Measurements from ENCODE around the gene IGDCC3. TPM values are rescaled to one million over a fixed set of nuclear protein-coding genes. Genes with fewer than 3 reads are reported as not detected.

IGDCC3 gene
- total RNA-seq, 2 donors from 2014 or later, result not detected

GRCh38 chr15:65386376-65386775, 8.6 kb upstream of the IGDCC3 start:
- intact Hi-C loops (cut with DNase I), result loop anchor here (5.0 kb wide), 1 partner anchor 69 kb away; no protein-coding TSS in a partner anchor
- Histone ChIP-seq H3K4me1 (peaks cover 13% of the 10 kb centered on the region), H3K27me3 (no peaks in the 10 kb centered on the region), H3K27ac (no peak overlapping the region), H3K9me3 (no peaks in the 10 kb centered on the region), H3K36me3 (replicated peaks in 1 of 2; ENCODE audit: insufficient read depth in 1 of 2, low read depth in 2 of 2) (no peaks in the 10 kb centered on the region), H3K4me3 (no peak overlapping the region)
- 14 to 69% methylated on average over 1 to 6 of the region's 6 CpGs for WGBS, 2 donors
- TF ChIP-seq CTCF (IDR thresholded peaks at IDR 0.05) (no peak), POLR2A (IDR thresholded peaks at IDR 0.05) (no peak)
- ATAC-seq, result no peak
- DNase-seq, result no peak

DNA sequence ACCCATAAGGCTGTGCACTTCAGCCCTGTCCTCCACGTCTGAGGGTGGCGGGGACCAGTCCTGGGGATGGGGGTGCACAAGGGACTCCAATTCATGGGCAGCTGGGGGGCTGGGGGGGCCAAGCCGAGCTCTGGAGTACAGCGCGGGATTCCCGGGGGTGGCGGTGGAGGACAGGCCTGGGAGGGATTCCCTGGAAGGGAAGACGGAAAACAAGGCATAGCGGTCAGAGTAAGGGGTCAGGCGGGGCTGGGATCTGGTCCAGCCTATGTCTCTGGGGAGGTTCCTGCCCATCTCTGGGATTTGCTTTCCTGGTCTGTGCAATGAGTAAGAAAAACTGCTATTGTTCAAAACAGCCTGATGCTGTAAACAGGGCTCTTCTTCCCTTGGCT, 8.1 kb upstream of the IGDCC3 start:
- ATAC-seq (peak; percentile 7), DNase-seq (no peak)
- Histone ChIP-seq H3K4me1 (peaks cover 13% of the 10 kb centered on the region), H3K36me3 (replicated peaks in 1 of 2; ENCODE audit: insufficient read depth in 1 of 2, low read depth in 2 of 2) (no peaks in the 10 kb centered on the region), H3K9me3 (no peaks in the 10 kb centered on the region), H3K27ac (no peak overlapping the region), H3K4me3 (no peak overlapping the region), H3K27me3 (no peaks in the 10 kb centered on the region)
- peak in 1 of 7 experiments; percentile 3 for TF ChIP-seq CTCF (IDR thresholded peaks at IDR 0.05)
- TF ChIP-seq POLR2A (IDR thresholded peaks at IDR 0.05), result no peak
- intact Hi-C loops (cut with DNase I), result loop anchor here (5.0 kb wide), 1 partner anchor 69 kb away; no protein-coding TSS in a partner anchor
- WGBS, 2 donors, result 21 to 43% methylated on average over 3 to 10 of the region's 10 CpGs

DNA sequence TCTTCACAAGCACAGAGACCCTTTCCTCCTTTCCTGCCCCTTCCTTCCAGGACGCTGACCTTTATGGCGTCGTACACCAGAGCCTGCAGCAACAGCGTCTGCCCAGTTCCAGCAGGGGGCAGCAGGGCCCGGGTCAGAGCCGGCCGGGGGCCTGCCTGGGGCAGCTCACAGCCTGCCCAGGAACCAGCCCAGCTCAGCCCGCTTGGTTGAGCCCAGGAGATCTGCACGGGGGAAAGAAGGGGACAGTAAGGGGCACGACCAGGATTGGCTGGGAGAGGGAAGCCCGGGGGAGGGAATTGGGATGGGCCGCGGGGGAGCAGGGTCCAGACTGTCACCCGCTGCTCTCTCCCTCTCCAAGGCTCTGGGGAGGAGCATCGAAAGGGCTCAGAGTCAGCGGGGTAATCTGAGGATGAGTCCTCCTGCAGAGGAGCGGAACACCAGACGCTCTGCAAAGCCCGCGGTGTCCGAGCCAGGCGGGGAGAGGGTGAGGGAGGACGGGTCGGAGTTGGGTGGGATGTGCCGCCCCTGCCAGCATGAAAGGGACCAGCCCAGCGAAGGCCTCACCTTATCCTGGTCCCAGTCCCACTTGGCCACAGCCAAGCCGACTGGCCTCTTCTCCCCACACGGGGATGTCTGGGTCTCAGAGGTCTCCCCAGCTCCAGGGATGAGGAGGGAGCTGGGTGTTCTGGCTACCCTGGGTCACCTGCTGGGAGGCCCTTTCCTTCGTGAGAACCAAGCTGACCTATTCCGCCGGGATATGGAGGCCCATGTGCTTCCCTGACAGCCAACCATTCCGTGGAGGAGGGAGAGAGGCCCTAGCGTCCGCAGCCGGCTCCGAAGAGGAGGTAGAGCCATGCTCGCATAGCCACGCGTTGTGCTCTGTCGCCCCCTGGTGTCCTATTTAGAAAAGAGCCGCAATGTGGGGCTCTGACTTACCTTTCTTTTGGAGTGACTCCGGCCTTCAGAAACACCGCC, 7.4 kb upstream of the IGDCC3 start:
- H3K4me3 ChIP-seq, result peak overlapping the region in 1 of 2 donors; percentile 6
- H3K36me3 ChIP-seq (replicated peaks in 1 of 2; ENCODE audit: insufficient read depth in 1 of 2, low read depth in 2 of 2), result no peaks in the 10 kb centered on the region
- 22 to 40% methylated on average over 18 to 43 of the region's 43 CpGs for whole genome bisulfite sequencing, 2 donors
- TF ChIP-seq POLR2A (IDR thresholded peaks at IDR 0.05) (no peak), CTCF (IDR thresholded peaks at IDR 0.05) (peak; percentile 78 to 93 (median 88))
- DNase-seq, result peak; percentile 85 to 91 (median 87)
- H3K27me3 ChIP-seq, result no peaks in the 10 kb centered on the region
- no peak overlapping the region for H3K27ac ChIP-seq
- H3K4me1 ChIP-seq, result peaks cover 13% of the 10 kb centered on the region
- no peaks in the 10 kb centered on the region for H3K9me3 ChIP-seq
- intact Hi-C loops (cut with DNase I), result loop anchor here (5.0 kb wide), 1 partner anchor 68 kb away; no protein-coding TSS in a partner anchor
- peak; percentile 93 for ATAC-seq

- H3K27ac ChIP-seq, result no peak overlapping the region
- 60 to 71% methylated on average over 3 to 4 of the region's 4 CpGs for WGBS, 2 donors
- intact Hi-C loops (cut with DNase I), result no loop called here
- no peak overlapping the region for H3K4me3 ChIP-seq
- peaks cover 13% of the 10 kb centered on the region for H3K4me1 ChIP-seq
- ATAC-seq (no peak), DNase-seq (no peak)
- TF ChIP-seq POLR2A (IDR thresholded peaks at IDR 0.05) (no peak), CTCF (IDR thresholded peaks at IDR 0.05) (no peak)
- no peaks in the 10 kb centered on the region for H3K36me3 ChIP-seq (replicated peaks in 1 of 2; ENCODE audit: insufficient read depth in 1 of 2, low read depth in 2 of 2)
- no peaks in the 10 kb centered on the region for H3K27me3 ChIP-seq
- H3K9me3 ChIP-seq, result no peaks in the 10 kb centered on the region
Observed at GRCh38 chr15:65384505-65384894, 6.7 kb upstream of the IGDCC3 start.

Data from body of pancreas (tissue), 4 donors.